ENCODE data around the gene SLC24A3. TPM values are rescaled to one million over a fixed set of nuclear protein-coding genes. Genes with fewer than 3 reads are reported as not detected.

SLC24A3 gene
- total and polyA plus RNA-seq, 7 donors = 0.92 to 20.8 (median 13.5) TPM

- no peaks in the 10 kb centered on the region for H3K9me3 ChIP-seq
- H3K27me3 ChIP-seq = no peaks in the 10 kb centered on the region
- 91 to 92% methylated on average over 6 of the region's 6 CpGs for WGBS, 2 donors
- TF ChIP-seq POLR2A (IDR thresholded peaks at IDR 0.05) (no peak), EP300 (IDR thresholded peaks at IDR 0.05) (no peak)
- no peak overlapping the region for H3K27ac ChIP-seq
- no peak overlapping the region for H3K4me3 ChIP-seq
- no peaks in the 10 kb centered on the region for H3K4me1 ChIP-seq
- H3K36me3 ChIP-seq = no peaks in the 10 kb centered on the region
- intact Hi-C loops (cut with DNase I) = no loop called here
- DNase-seq = no peak
Observed at GRCh38 chr20:19497064-19497463, 284.6 kb downstream of the SLC24A3 start.

GRCh38 chr20:19498756-19499155 lies 286.3 kb downstream of the SLC24A3 start:
- intact Hi-C loops (cut with DNase I) = no loop called here
- 58 to 86% methylated on average over 5 of the region's 5 CpGs for WGBS, 2 donors
- Histone ChIP-seq H3K27ac (no peak overlapping the region), H3K27me3 (no peaks in the 10 kb centered on the region), H3K4me1 (no peaks in the 10 kb centered on the region), H3K4me3 (no peak overlapping the region), H3K36me3 (no peaks in the 10 kb centered on the region), H3K9me3 (no peaks in the 10 kb centered on the region)
- TF ChIP-seq POLR2A (IDR thresholded peaks at IDR 0.05) = no peak
- TF ChIP-seq CTCF (IDR thresholded peaks at IDR 0.05) = no peak
- no peak for TF ChIP-seq EP300 (IDR thresholded peaks at IDR 0.05)
- TF ChIP-seq POLR2AphosphoS5 (IDR thresholded peaks at IDR 0.05) = no peak
- no peak for DNase-seq

GRCh38 chr20:19501476-19502115 lies 289.2 kb downstream of the SLC24A3 start:
- no peaks in the 10 kb centered on the region for H3K36me3 ChIP-seq
- DNase-seq = no peak
- no peaks in the 10 kb centered on the region for H3K9me3 ChIP-seq
- TF ChIP-seq POLR2AphosphoS5 (IDR thresholded peaks at IDR 0.05) = no peak
- no peak for TF ChIP-seq CTCF (IDR thresholded peaks at IDR 0.05)
- TF ChIP-seq EP300 (IDR thresholded peaks at IDR 0.05) = no peak
- TF ChIP-seq POLR2A (IDR thresholded peaks at IDR 0.05) = no peak
- no peaks in the 10 kb centered on the region for H3K4me1 ChIP-seq
- no peaks in the 10 kb centered on the region for H3K27me3 ChIP-seq
- 93 to 94% methylated on average over 4 of the region's 4 CpGs for WGBS, 2 donors
- intact Hi-C loops (cut with DNase I) = no loop called here
- H3K4me3 ChIP-seq = no peak overlapping the region
- H3K27ac ChIP-seq = no peak overlapping the region

- no peaks in the 10 kb centered on the region for H3K4me1 ChIP-seq
- no peak for DNase-seq
- intact Hi-C loops (cut with DNase I) = no loop called here
- no peak overlapping the region for H3K27ac ChIP-seq
- H3K27me3 ChIP-seq = no peaks in the 10 kb centered on the region
- no peaks in the 10 kb centered on the region for H3K36me3 ChIP-seq
- TF ChIP-seq POLR2AphosphoS5 (IDR thresholded peaks at IDR 0.05) (no peak), EP300 (IDR thresholded peaks at IDR 0.05) (no peak), CTCF (IDR thresholded peaks at IDR 0.05) (no peak), POLR2A (IDR thresholded peaks at IDR 0.05) (no peak)
- H3K9me3 ChIP-seq = no peaks in the 10 kb centered on the region
- WGBS, 2 donors = 89% methylated on average over 5 of the region's 5 CpGs
- H3K4me3 ChIP-seq = no peak overlapping the region
Observed at GRCh38 chr20:19502169-19502568, 289.7 kb downstream of the SLC24A3 start.

- intact Hi-C loops (cut with DNase I) = no loop called here
- Histone ChIP-seq H3K27ac (no peak overlapping the region), H3K4me1 (no peaks in the 10 kb centered on the region), H3K27me3 (no peaks in the 10 kb centered on the region), H3K4me3 (no peak overlapping the region), H3K36me3 (no peaks in the 10 kb centered on the region), H3K9me3 (no peaks in the 10 kb centered on the region)
- no peak for DNase-seq
- TF ChIP-seq CTCF (IDR thresholded peaks at IDR 0.05) (no peak), POLR2AphosphoS5 (IDR thresholded peaks at IDR 0.05) (no peak), EP300 (IDR thresholded peaks at IDR 0.05) (no peak), POLR2A (IDR thresholded peaks at IDR 0.05) (no peak)
Observed at GRCh38 chr20:19504251-19504650, 291.8 kb downstream of the SLC24A3 start.

Measured in sigmoid colon (tissue), 7 donors.